Keratinocyte (primary cell): Measurements from ENCODE around the gene FBXW7. TPM values are rescaled to one million over a fixed set of nuclear protein-coding genes. Genes with fewer than 3 reads are reported as not detected.
A peak's percentile ranks its signal among the peaks of the same experiment; 100 is the strongest.

Experiments used
- DNase-seq: peaks from one replicate; pipeline ENCODE4 v3.0.0-alpha.2; 2011; ENCODE audit warnings: low read depth, missing footprints, low spot score
- FAIRE-seq: peaks from 2 replicates; lab custom pipeline; 2011; peaks lifted over from hg19 to GRCh38; lab: Jason Lieb, UNC
- H2AFZ ChIP-seq: 2 replicates; pipeline ENCODE4 v1.6.0; 2012; ENCODE audit warnings: low read length, control low read depth, inconsistent platforms; ENCODE audit not compliant: control insufficient read depth
- H3K27ac ChIP-seq: 2 replicates; pipeline ENCODE4 v1.5.1; 2011; ENCODE audit warnings: low read length; ENCODE audit not compliant: control insufficient read depth, insufficient read depth
- H3K27me3 ChIP-seq: 3 replicates; pipeline ENCODE4 v1.6.0; 2011; ENCODE audit warnings: low read length; ENCODE audit not compliant: control insufficient read depth, insufficient read depth; ENCODE audit errors: extremely low read depth
- H3K36me3 ChIP-seq, 2 experiments: 2 replicates in 1 of 2; 3 replicates in 1 of 2; pipeline ENCODE4 v1.5.1; 2011; ENCODE audit warnings: low read length in 2 of 2, mild to moderate bottlenecking in 1 of 2; ENCODE audit not compliant: control insufficient read depth in 2 of 2, insufficient read depth in 2 of 2; ENCODE audit errors: extremely low read depth in 1 of 2
- H3K4me1 ChIP-seq: 3 replicates; pipeline ENCODE4 v1.5.1; 2011; ENCODE audit warnings: low read length; ENCODE audit not compliant: control insufficient read depth, insufficient read depth; ENCODE audit errors: extremely low read depth
- H3K4me2 ChIP-seq: 3 replicates; pipeline ENCODE4 v1.6.0; 2011; ENCODE audit warnings: low read depth, low read length; ENCODE audit not compliant: control insufficient read depth, insufficient read depth; ENCODE audit errors: extremely low read depth
- H3K4me3 ChIP-seq, 3 experiments: fragments of 200-600 bp in 1 of 3; sonication (generic) in 1 of 3; 2 replicates in 2 of 3; 3 replicates in 1 of 3; pipeline ENCODE4 v1.5.1; 2011 to 2016; ENCODE audit warnings: low read length in 3 of 3, mild to moderate bottlenecking in 3 of 3, control low read depth in 2 of 3, inconsistent platforms in 1 of 3, low read depth in 1 of 3, mixed read lengths in 1 of 3, mixed run types in 1 of 3, moderate library complexity in 1 of 3; ENCODE audit not compliant: control insufficient read depth in 2 of 3, insufficient read depth in 2 of 3; ENCODE audit errors: extremely low read depth in 1 of 3
- H3K79me2 ChIP-seq: 2 replicates; pipeline ENCODE4 v1.6.0; 2012; ENCODE audit warnings: low read length; ENCODE audit not compliant: control insufficient read depth, insufficient read depth
- H3K9ac ChIP-seq: 3 replicates; pipeline ENCODE4 v1.6.0; 2011; ENCODE audit warnings: low read length; ENCODE audit not compliant: control insufficient read depth, insufficient read depth; ENCODE audit errors: extremely low read depth
- H3K9me1 ChIP-seq: 3 replicates; pipeline ENCODE4 v1.6.0; 2011; ENCODE audit warnings: low read length; ENCODE audit not compliant: control insufficient read depth, insufficient read depth; ENCODE audit errors: extremely low read depth
- H3K9me3 ChIP-seq: 2 replicates; pipeline ENCODE4 v1.5.1; 2012; ENCODE audit warnings: low read depth, low read length; ENCODE audit not compliant: control insufficient read depth
- H4K20me1 ChIP-seq: 3 replicates; pipeline ENCODE4 v1.6.0; 2011; ENCODE audit warnings: low read length; ENCODE audit not compliant: control insufficient read depth, insufficient read depth; ENCODE audit errors: extremely low read depth
- CTCF ChIP-seq, 3 experiments: IDR thresholded peaks in 1 of 3; conservative IDR thresholded peaks in 1 of 3; optimal IDR thresholded peaks in 1 of 3; 2 replicates in 2 of 3; 3 replicates in 1 of 3; pipeline versions ENCODE3 to v1.5.1; 2011; ENCODE audit warnings: low read length in 3 of 3, mild to moderate bottlenecking in 3 of 3, moderate library complexity in 2 of 3, control low read depth in 1 of 3, inconsistent platforms in 1 of 3; ENCODE audit not compliant: insufficient read depth in 2 of 3; ENCODE audit errors: extremely low read depth in 1 of 3
- EZH2 ChIP-seq: IDR thresholded peaks from one replicate; pipeline ENCODE4 v1.6.1; 2012; ENCODE audit warnings: inconsistent platforms, mild to moderate bottlenecking, low read length, moderate library complexity
- dilution Hi-C: fragments of 300-500 bp; cut with MboI; formaldehyde crosslinking; loops from one replicate; pipeline ENCODE4 v1.7.0; 2020; ENCODE audit warnings: low sequenced_read_pairs; ENCODE audit not compliant: extremely low pct_ligation_motif_present
- polyA minus RNA-seq, 3 experiments: library from RNA; depleted of rRNA, polyadenylated mRNA; stranded (reverse); fragments of >200 nt; gene quantifications; 1 replicate in 1 of 3; 2 replicates in 1 of 3; 3 replicates in 1 of 3; pipeline ENCODE4 v1.2.3, GENCODE V29; 2011
- polyA plus RNA-seq, 5 experiments: library from polyadenylated mRNA; depleted of rRNA in 3 of 5; stranded (reverse) in 3 of 5; stranded (forward) in 1 of 5; unstranded in 1 of 5; fragments of >200 nt; gene quantifications; 1 replicate in 1 of 5; 2 replicates in 3 of 5; 3 replicates in 1 of 5; pipeline versions ENCODE4 v1.2.1 to v1.2.3, GENCODE V29; 2011 to 2012; ENCODE audit warnings: missing spikeins in 2 of 5, low read depth in 1 of 5, low replicate concordance in 1 of 5

Gene FBXW7
- 27.0 to 39.6 TPM (median 35.4 TPM) in 3 replicates for polyA plus RNA-seq
- polyA plus RNA-seq (2011; ENCODE audit: low read depth) = 185 TPM
- 8.4 and 11.6 TPM in 2 replicates for polyA plus RNA-seq (2011; cell fraction: cytosol; rRNA removed)
- polyA plus RNA-seq (2011; cell fraction: nucleus; rRNA removed) = 67.7 and 109 TPM in 2 replicates
- polyA plus RNA-seq (2012; ENCODE audit: low replicate concordance) = 20.9 and 57.8 TPM in 2 replicates
- 9.6 to 91.9 TPM (median 47.3 TPM) in 3 replicates for polyA minus RNA-seq
- polyA minus RNA-seq (2011; cell fraction: cytosol; rRNA and poly(A)+ RNA removed) = 20.5 TPM
- polyA minus RNA-seq (2011; cell fraction: nucleus; rRNA and poly(A)+ RNA removed) = 52.7 and 81.0 TPM in 2 replicates

- Histone ChIP-seq H2AFZ (peak within 1 kb of the TSS; percentile 99), H3K27ac (peak within 1 kb of the TSS; percentile 98), H3K9me3 (no peaks in the 10 kb centered on the region), H3K4me2 (peak within 1 kb of the TSS; percentile 91), H3K36me3 (no peaks in the 10 kb centered on the region), H3K9me1 (peaks cover 5% of the 10 kb centered on the region), H3K9ac (peak within 1 kb of the TSS; percentile 97), H3K4me1 (peaks cover 20% of the 10 kb centered on the region), H3K4me3 (peak within 1 kb of the TSS; percentile 80 to 99 (median 98)), H3K79me2 (peaks cover 79% of the 10 kb centered on the region), H4K20me1 (no peaks in the 10 kb centered on the region), H3K27me3 (no peaks in the 10 kb centered on the region)
- DNase-seq = peak; percentile 80
- TF ChIP-seq EZH2 (no peak), CTCF (optimal IDR thresholded peaks at IDR 0.05 in 1 of 3, IDR thresholded peaks at IDR 0.05 in 1 of 3, conservative IDR thresholded peaks at IDR 0.05 in 1 of 3; ENCODE audit: extremely low read depth in 1 of 3, insufficient read depth in 2 of 3, low read length in 3 of 3) (no peak)
- dilution Hi-C loops = no loop called here
- no peak for FAIRE-seq
Measured at GRCh38 chr4:152535903-152536544, at the start of gene FBXW7. TSS of gene FBXW7 (minus strand) at chr4:152536092. CDS start at chr4:152411803, 124,289 bp downstream.

DNA sequence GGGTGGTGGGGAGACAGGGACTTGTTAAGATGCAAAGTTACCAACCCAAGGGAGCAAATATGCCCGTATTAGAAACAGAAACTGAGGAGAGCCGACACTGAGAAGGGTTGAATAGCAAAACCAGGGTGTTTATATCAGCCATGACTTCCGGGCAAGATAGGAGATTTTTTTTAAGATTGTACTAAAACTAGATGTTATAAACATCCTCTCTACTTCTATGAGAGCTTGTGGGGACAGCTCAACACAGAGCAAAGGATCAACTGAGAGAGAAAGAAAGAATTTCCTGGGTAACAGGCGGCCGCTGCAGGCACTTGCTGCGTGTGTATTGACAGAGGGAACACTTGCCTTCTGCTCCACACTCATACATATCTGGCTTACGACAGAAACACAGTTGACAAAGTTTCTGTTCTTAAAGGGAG is 49.1 kb upstream of the FBXW7 start:
- DNase-seq (no peak), FAIRE-seq (no peak)
- Histone ChIP-seq H3K9me3 (no peaks in the 10 kb centered on the region), H3K79me2 (no peaks in the 10 kb centered on the region), H3K4me2 (no peak overlapping the region), H3K4me3 (no peak overlapping the region), H3K27ac (no peak overlapping the region), H3K27me3 (no peaks in the 10 kb centered on the region), H3K36me3 (no peaks in the 10 kb centered on the region), H3K4me1 (peaks cover 6% of the 10 kb centered on the region), H3K9ac (no peak overlapping the region), H2AFZ (no peak overlapping the region), H3K9me1 (no peaks in the 10 kb centered on the region), H4K20me1 (no peaks in the 10 kb centered on the region)
- TF ChIP-seq CTCF (optimal IDR thresholded peaks at IDR 0.05 in 1 of 3, IDR thresholded peaks at IDR 0.05 in 1 of 3, conservative IDR thresholded peaks at IDR 0.05 in 1 of 3; ENCODE audit: extremely low read depth in 1 of 3, insufficient read depth in 2 of 3, low read length in 3 of 3) (no peak), EZH2 (no peak)
- dilution Hi-C loops = no loop called here
